ENCODE results near the gene TULP1.
A peak's percentile ranks its signal among the peaks of the same experiment; 100 is the strongest.
"Not testable (repeated sequence)": the region's sequence is repeated elsewhere in the genome, so short reads cannot be mapped to it uniquely, and the experiment has no call there.

Gene TULP1

GRCh38 chr6:35519313-35520015 lies 6.8 kb upstream of the TULP1 start:
- no peak for DNase-seq

- no peak for DNase-seq
Measured at GRCh38 chr6:35518566-35519312, 6.0 kb upstream of the TULP1 start.

GRCh38 chr6:35517978-35518377 lies 5.3 kb upstream of the TULP1 start:
- not testable (repeated sequence) for DNase-seq

GRCh38 chr6:35516712-35517111 lies 4.0 kb upstream of the TULP1 start:
- DNase-seq: no peak

GRCh38 chr6:35515939-35516338 lies 3.2 kb upstream of the TULP1 start:
- DNase-seq: not testable (repeated sequence)

- no peak for DNase-seq
Measured at GRCh38 chr6:35514587-35514986, 1.9 kb upstream of the TULP1 start.

GRCh38 chr6:35512006-35512405 lies 690 bp downstream of the TULP1 start:
- no peak for DNase-seq

GRCh38 chr6:35511562-35511941 lies 1.1 kb downstream of the TULP1 start:
- no peak for DNase-seq

GRCh38 chr6:35510916-35511561 lies 1.7 kb downstream of the TULP1 start:
- DNase-seq: no peak

GRCh38 chr6:35508542-35508941 lies 4.2 kb downstream of the TULP1 start:
- DNase-seq: no peak

- DNase-seq: no peak
Measured at GRCh38 chr6:35508027-35508426, 4.7 kb downstream of the TULP1 start.

GRCh38 chr6:35507221-35507620 lies 5.5 kb downstream of the TULP1 start:
- no peak for DNase-seq

GRCh38 chr6:35506536-35506935 lies 6.2 kb downstream of the TULP1 start:
- DNase-seq: no peak

GRCh38 chr6:35505999-35506412 lies 6.7 kb downstream of the TULP1 start:
- DNase-seq: no peak

GRCh38 chr6:35503534-35503933 lies 9.2 kb downstream of the TULP1 start:
- DNase-seq: no peak

GRCh38 chr6:35501784-35502183 lies 10.9 kb downstream of the TULP1 start:
- no peak for DNase-seq

GRCh38 chr6:35500782-35501181 lies 11.9 kb downstream of the TULP1 start:
- DNase-seq: no peak

GRCh38 chr6:35499372-35499771 lies 13.3 kb downstream of the TULP1 start:
- no peak for DNase-seq

- DNase-seq: no peak
Measured at GRCh38 chr6:35498422-35499067, 14.2 kb downstream of the TULP1 start.

GRCh38 chr6:35497571-35498421 lies 14.9 kb downstream of the TULP1 start:
- peak; percentile 65 for DNase-seq

- peak; percentile 59 for DNase-seq
Measured at GRCh38 chr6:35496841-35497570, 15.7 kb downstream of the TULP1 start, which contains the start of gene TEAD3. TEAD3 (minus strand) TSS chr6:35497079.
